ENCODE measurements around the gene TKT. TPM values are rescaled to one million over a fixed set of nuclear protein-coding genes. Genes with fewer than 3 reads are reported as not detected.
A peak's percentile ranks its signal among the peaks of the same experiment; 100 is the strongest.

Gene TKT
- total RNA-seq, 1 experiment from 2014 or later = 634 TPM

DNA sequence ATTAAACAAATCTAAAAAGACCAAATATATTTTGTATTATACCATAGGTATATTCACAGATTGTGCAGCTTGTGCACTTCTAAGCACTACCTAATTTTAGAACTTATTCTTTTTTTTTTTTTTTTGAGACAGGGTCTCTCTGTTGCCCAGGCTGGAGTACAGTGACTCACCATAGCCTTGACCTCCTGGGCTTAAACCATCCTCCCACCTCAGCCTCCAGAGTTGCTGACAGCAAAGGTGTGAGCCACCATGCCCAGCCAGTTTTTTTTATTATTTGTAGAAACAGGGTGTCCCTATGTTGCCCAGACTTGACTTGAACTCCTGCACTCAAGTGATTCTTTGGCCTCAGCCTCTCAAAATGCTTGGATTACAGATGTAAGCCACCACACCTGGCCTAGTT lies 11.9 kb upstream of the TKT start:
- ChIA-PET CTCF (no interaction called here), RAD21 (ENCODE audit: low non-redundant PET in 1 of 2, low total read pairs in 2 of 2, uncharacterized antibody in 2 of 2, unreplicated experiment in 2 of 2) (no interaction called here), POLR2A (interaction anchor here (0.5 to 0.7 kb wide), 2 partner anchors 9 to 82 kb away, joined by 3 read pairs; no protein-coding TSS in a partner anchor)
- H3K27me3 ChIP-seq (ENCODE audit: insufficient read depth, low read length) = no peaks in the 10 kb centered on the region
- intact Hi-C loops (cut with micrococcal nuclease) = no loop called here
- peak overlapping the region; percentile 39 for H3K9ac ChIP-seq (ENCODE audit: low read length)
- no peak overlapping the region for H3K4me3 ChIP-seq (replicated peaks in 1 of 2; ENCODE audit: low read depth in 1 of 2, low read length in 2 of 2)
- DNase-seq (ENCODE audit: low read depth, low spot score) = no peak
- peaks cover 34 to 52% of the 10 kb centered on the region in 2 experiments for H3K4me1 ChIP-seq (ENCODE audit: control insufficient read depth in 1 of 2, insufficient read depth in 2 of 2, low read length in 2 of 2)
- no peaks in the 10 kb centered on the region for H3K36me3 ChIP-seq (ENCODE audit: control insufficient read depth in 1 of 2, insufficient read depth in 2 of 2, low read length in 2 of 2)
- H3K9me3 ChIP-seq (ENCODE audit: control insufficient read depth in 1 of 2, insufficient read depth in 1 of 2, low read depth in 1 of 2, low read length in 2 of 2) = no peaks in the 10 kb centered on the region
- BruUV-seq (replicated peaks) = no TSS peak
- no peak for TF ChIP-seq EZH2phosphoT487 (IDR thresholded peaks at IDR 0.05; ENCODE audit: borderline replicate concordance)
- TF ChIP-seq ZFX (IDR thresholded peaks at IDR 0.05) = no peak
- TF ChIP-seq POLR2AphosphoS5 (IDR thresholded peaks at IDR 0.05; ENCODE audit: low read depth, low read length) = no peak
- no peak for TF ChIP-seq CEBPB (IDR thresholded peaks at IDR 0.05; ENCODE audit: low read depth)
- TF ChIP-seq POLR2A (IDR thresholded peaks at IDR 0.05; ENCODE audit: borderline replicate concordance, extremely low read depth, insufficient read depth, insufficient read length) = no peak
- TF ChIP-seq SP1 (IDR thresholded peaks at IDR 0.05; ENCODE audit: low read depth) = no peak
- no peak for TF ChIP-seq EGR1 (IDR thresholded peaks at IDR 0.05; ENCODE audit: low read depth)
- TF ChIP-seq, protein P1, sequence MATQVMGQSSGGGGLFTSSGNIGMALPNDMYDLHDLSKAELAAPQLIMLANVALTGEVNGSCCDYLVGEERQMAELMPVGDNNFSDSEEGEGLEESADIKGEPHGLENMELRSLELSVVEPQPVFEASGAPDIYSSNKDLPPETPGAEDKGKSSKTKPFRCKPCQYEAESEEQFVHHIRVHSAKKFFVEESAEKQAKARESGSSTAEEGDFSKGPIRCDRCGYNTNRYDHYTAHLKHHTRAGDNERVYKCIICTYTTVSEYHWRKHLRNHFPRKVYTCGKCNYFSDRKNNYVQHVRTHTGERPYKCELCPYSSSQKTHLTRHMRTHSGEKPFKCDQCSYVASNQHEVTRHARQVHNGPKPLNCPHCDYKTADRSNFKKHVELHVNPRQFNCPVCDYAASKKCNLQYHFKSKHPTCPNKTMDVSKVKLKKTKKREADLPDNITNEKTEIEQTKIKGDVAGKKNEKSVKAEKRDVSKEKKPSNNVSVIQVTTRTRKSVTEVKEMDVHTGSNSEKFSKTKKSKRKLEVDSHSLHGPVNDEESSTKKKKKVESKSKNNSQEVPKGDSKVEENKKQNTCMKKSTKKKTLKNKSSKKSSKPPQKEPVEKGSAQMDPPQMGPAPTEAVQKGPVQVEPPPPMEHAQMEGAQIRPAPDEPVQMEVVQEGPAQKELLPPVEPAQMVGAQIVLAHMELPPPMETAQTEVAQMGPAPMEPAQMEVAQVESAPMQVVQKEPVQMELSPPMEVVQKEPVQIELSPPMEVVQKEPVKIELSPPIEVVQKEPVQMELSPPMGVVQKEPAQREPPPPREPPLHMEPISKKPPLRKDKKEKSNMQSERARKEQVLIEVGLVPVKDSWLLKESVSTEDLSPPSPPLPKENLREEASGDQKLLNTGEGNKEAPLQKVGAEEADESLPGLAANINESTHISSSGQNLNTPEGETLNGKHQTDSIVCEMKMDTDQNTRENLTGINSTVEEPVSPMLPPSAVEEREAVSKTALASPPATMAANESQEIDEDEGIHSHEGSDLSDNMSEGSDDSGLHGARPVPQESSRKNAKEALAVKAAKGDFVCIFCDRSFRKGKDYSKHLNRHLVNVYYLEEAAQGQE (IDR thresholded peaks at IDR 0.05; ENCODE audit: low read depth) = no peak
- no peak for TF ChIP-seq YY1 (IDR thresholded peaks at IDR 0.05; ENCODE audit: extremely low read depth, insufficient replicate concordance, low read depth, low read length)
- no peak for TF ChIP-seq ELF1 (IDR thresholded peaks at IDR 0.05; ENCODE audit: borderline replicate concordance, low read depth)
- TF ChIP-seq, protein P2, sequence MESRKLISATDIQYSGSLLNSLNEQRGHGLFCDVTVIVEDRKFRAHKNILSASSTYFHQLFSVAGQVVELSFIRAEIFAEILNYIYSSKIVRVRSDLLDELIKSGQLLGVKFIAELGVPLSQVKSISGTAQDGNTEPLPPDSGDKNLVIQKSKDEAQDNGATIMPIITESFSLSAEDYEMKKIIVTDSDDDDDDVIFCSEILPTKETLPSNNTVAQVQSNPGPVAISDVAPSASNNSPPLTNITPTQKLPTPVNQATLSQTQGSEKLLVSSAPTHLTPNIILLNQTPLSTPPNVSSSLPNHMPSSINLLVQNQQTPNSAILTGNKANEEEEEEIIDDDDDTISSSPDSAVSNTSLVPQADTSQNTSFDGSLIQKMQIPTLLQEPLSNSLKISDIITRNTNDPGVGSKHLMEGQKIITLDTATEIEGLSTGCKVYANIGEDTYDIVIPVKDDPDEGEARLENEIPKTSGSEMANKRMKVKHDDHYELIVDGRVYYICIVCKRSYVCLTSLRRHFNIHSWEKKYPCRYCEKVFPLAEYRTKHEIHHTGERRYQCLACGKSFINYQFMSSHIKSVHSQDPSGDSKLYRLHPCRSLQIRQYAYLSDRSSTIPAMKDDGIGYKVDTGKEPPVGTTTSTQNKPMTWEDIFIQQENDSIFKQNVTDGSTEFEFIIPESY (IDR thresholded peaks at IDR 0.05; ENCODE audit: extremely low read depth, insufficient replicate concordance, low read length) = no peak
- TF ChIP-seq FOSL1 (IDR thresholded peaks at IDR 0.05; ENCODE audit: low read depth) = no peak
- no peak for TF ChIP-seq JUND (IDR thresholded peaks at IDR 0.05)
- TF ChIP-seq, protein P3, sequence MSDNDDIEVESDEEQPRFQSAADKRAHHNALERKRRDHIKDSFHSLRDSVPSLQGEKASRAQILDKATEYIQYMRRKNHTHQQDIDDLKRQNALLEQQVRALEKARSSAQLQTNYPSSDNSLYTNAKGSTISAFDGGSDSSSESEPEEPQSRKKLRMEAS (IDR thresholded peaks at IDR 0.05) = no peak
- no peak for TF ChIP-seq ZNF274 (IDR thresholded peaks at IDR 0.05; ENCODE audit: low read depth, low read length)
- no peaks in the 10 kb centered on the region for H3K79me2 ChIP-seq (ENCODE audit: insufficient read depth, low read length)
- peak overlapping the region; percentile 79 for H2AFZ ChIP-seq (ENCODE audit: low read depth, low read length, poor library complexity, severe bottlenecking)
- ATAC-seq = no peak
- no peaks in the 10 kb centered on the region for H3K9me2 ChIP-seq (ENCODE audit: insufficient read depth)
- no peak overlapping the region for H3K27ac ChIP-seq (ENCODE audit: low read depth, low read length)
- H4K20me1 ChIP-seq (ENCODE audit: insufficient read depth) = no peaks in the 10 kb centered on the region
- peak overlapping the region; percentile 53 for H3K4me2 ChIP-seq (ENCODE audit: low read length)

Data from HCT116 (cell line).